HepG2 (cell line): ENCODE results near the gene SATB2. TPM values are rescaled to one million over a fixed set of nuclear protein-coding genes. Genes with fewer than 3 reads are reported as not detected.

ENCODE experiments used
- ATF2 ChIP-seq: sonication (generic); formaldehyde crosslinking; IDR thresholded peaks from 2 replicates; pipeline ENCODE4 v1.4.0; 2020; ENCODE audit warnings: missing genetic modification reagents
- CSRNP1 ChIP-seq: sonication (generic); formaldehyde crosslinking; IDR thresholded peaks from 2 replicates; pipeline ENCODE4 v1.8.1; 2023; ENCODE audit warnings: mild to moderate bottlenecking, missing genetic modification reagents
- EHMT2 ChIP-seq: fragments of 200-600 bp; sonication (generic); IDR thresholded peaks from 2 replicates; pipeline ENCODE4 v1.7.0; 2017; ENCODE audit warnings: antibody characterized with exemption, low read depth, low read length, borderline replicate concordance
- ERF ChIP-seq: IDR thresholded peaks from 2 replicates; pipeline ENCODE4 v1.6.1; 2018; ENCODE audit warnings: missing biosample characterization, missing genetic modification reagents
- MNT ChIP-seq: fragments of 450-650 bp; IDR thresholded peaks from 2 replicates; pipeline ENCODE4 v1.6.1; 2016
- MTF1 ChIP-seq: sonication (generic); formaldehyde crosslinking; IDR thresholded peaks from 2 replicates; pipeline ENCODE4 v1.5.0; 2020; ENCODE audit warnings: missing genetic modification reagents
- SMAD9 ChIP-seq: sonication (generic); formaldehyde crosslinking; IDR thresholded peaks from 2 replicates; pipeline ENCODE4 v1.5.1; 2020; ENCODE audit warnings: mild to moderate bottlenecking, missing genetic modification reagents
- SOX6 ChIP-seq, 2 experiments: fragments of 450-650 bp in 1 of 2; sonication (generic) in 1 of 2; formaldehyde crosslinking in 1 of 2; IDR thresholded peaks; 2 replicates each; pipeline versions ENCODE4 v1.4.0 to v1.6.1; 2017 to 2020; ENCODE audit warnings: antibody characterized with exemption in 1 of 2, mild to moderate bottlenecking in 1 of 2, missing genetic modification reagents in 1 of 2
- ZNF207 ChIP-seq: fragments of 450-650 bp; IDR thresholded peaks from 2 replicates; pipeline ENCODE4 v1.6.1; 2016; ENCODE audit warnings: antibody characterized with exemption, borderline replicate concordance
- ZNF354B ChIP-seq: sonication (generic); formaldehyde crosslinking; IDR thresholded peaks from 2 replicates; pipeline ENCODE4 v1.8.0; 2022; ENCODE audit warnings: mild to moderate bottlenecking, missing genetic modification reagents
- ZNF761 ChIP-seq: sonication (generic); formaldehyde crosslinking; conservative IDR thresholded peaks from 2 replicates; pipeline ENCODE4 v1.4.0; 2020; ENCODE audit warnings: mild to moderate bottlenecking, missing genetic modification reagents
- ZNF766 ChIP-seq: sonication (generic); formaldehyde crosslinking; IDR thresholded peaks from 2 replicates; pipeline ENCODE4 v1.5.0; 2020; ENCODE audit warnings: missing genetic modification reagents, borderline replicate concordance
- ZNF816 ChIP-seq: sonication (generic); formaldehyde crosslinking; IDR thresholded peaks from 2 replicates; pipeline ENCODE4 v1.8.0; 2022; ENCODE audit warnings: missing genetic modification reagents, mild to moderate bottlenecking, borderline replicate concordance
- ZZZ3 ChIP-seq: sonication (generic); formaldehyde crosslinking; IDR thresholded peaks from 2 replicates; pipeline ENCODE4 v1.4.0; 2020; ENCODE audit warnings: missing genetic modification reagents, mild to moderate bottlenecking, borderline replicate concordance
- polyA plus RNA-seq, 8 experiments: library from polyadenylated mRNA; depleted of rRNA in 3 of 8; stranded (reverse) in 7 of 8; unstranded in 1 of 8; fragments of >200 nt; fragmentation: Illumina TruSeq in 4 of 8; extraction: Trizol in 4 of 8; gene quantifications; 2 replicates each; pipeline versions ENCODE4 v1.2.1 to v1.2.3, GENCODE V29; 2011 to 2016; ENCODE audit warnings: low read depth in 4 of 8, missing spikeins in 1 of 8, mixed read lengths in 1 of 8; ENCODE audit not compliant: insufficient read depth in 1 of 8
- total RNA-seq, 5 experiments: library from RNA; depleted of rRNA; stranded (reverse); fragments of >200 nt; fragmentation: Illumina TruSeq; extraction: Trizol; gene quantifications; 2 replicates each; pipeline ENCODE4 v1.2.3, GENCODE V29; 2016; ENCODE audit warnings: low read depth in 1 of 5
- TF ChIP-seq, protein P1 (sequence below), 2 experiments: sonication (generic) in 1 of 2; formaldehyde crosslinking in 1 of 2; IDR thresholded peaks; 2 replicates each; pipeline versions ENCODE4 v1.4.0 to v1.6.1; 2018 to 2020; ENCODE audit warnings: missing genetic modification reagents in 2 of 2, borderline replicate concordance in 1 of 2, low read depth in 1 of 2, mild to moderate bottlenecking in 1 of 2, missing biosample characterization in 1 of 2
- TF ChIP-seq, protein P2 (sequence below): sonication (generic); formaldehyde crosslinking; IDR thresholded peaks from 2 replicates; pipeline ENCODE4 v1.5.0; 2020; ENCODE audit warnings: mild to moderate bottlenecking, missing genetic modification reagents

The SATB2 gene
- total and polyA plus RNA-seq, 2 of the 13 experiments (the other 11 are each of a cell fraction or from before 2014, with no cell fraction given): 2.5 to 5.5 TPM

DNA sequence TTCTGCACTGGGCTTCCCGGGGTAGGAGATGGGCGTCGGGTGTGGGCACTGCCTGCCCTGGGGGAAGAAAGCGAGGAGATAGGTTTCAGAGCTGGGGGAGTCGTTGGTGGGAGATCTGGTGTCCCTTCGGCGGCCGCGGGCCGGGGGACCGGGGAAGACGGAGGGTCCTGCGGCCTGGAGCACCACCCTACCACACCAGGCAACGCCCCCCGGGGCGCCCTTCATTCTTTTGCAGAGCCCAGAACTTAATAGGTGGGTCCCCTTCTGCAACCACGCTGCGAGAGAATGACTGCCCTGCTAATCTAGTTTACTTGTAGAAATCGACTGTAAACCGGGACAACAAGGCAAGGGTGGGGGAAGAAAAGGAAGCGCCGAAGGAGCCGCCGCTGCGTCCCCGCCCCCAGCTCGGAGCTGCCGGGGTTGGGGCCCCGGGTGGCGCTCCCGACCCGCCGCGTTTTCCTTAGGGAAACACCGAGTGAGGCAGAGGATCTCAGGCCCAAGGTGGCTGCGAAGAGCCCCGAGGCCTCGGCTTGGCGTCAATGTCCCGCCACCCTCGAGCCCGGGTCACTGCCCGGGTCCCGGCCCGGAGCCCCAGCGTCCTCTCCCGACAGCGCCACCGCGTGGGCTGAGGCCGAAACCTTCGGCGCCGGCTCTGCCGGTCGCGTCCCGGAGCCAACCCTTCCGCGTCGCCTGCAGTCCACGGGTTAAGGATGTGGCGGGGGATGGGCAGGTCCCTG lies 5.4 kb upstream of the SATB2 start (continued):
- TF ChIP-seq CSRNP1 (CRISPR knock-in tag) (peak; percentile 56; the same call in 1 of the 2 replicates), MNT (no peak), ZNF816 (no peak), SOX6 (IDR thresholded peaks at IDR 0.05) (no peak), SOX6 (CRISPR knock-in tag; IDR thresholded peaks at IDR 0.05) (peak; percentile 56), ZNF207 (no peak), SMAD9 (CRISPR knock-in tag) (0 out of 2 replicates have a peak, but pooled peaks have one; percentile 73), ERF (CRISPR knock-in tag) (peak; percentile 75), EHMT2 (no peak), ZZZ3 (no peak), ZNF354B (CRISPR knock-in tag) (no peak), MTF1 (CRISPR knock-in tag) (no peak), ZNF761 (CRISPR knock-in tag) (0 out of 2 replicates have a peak, but pooled peaks have one; percentile 63), ATF2 (CRISPR knock-in tag) (no peak), ZNF766 (CRISPR knock-in tag) (no peak)
- TF ChIP-seq, protein P1, sequence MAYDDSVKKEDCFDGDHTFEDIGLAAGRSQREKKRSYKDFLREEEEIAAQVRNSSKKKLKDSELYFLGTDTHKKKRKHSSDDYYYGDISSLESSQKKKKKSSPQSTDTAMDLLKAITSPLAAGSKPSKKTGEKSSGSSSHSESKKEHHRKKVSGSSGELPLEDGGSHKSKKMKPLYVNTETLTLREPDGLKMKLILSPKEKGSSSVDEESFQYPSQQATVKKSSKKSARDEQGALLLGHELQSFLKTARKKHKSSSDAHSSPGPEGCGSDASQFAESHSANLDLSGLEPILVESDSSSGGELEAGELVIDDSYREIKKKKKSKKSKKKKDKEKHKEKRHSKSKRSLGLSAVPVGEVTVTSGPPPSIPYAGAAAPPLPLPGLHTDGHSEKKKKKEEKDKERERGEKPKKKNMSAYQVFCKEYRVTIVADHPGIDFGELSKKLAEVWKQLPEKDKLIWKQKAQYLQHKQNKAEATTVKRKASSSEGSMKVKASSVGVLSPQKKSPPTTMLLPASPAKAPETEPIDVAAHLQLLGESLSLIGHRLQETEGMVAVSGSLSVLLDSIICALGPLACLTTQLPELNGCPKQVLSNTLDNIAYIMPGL (CRISPR knock-in tag; IDR thresholded peaks at IDR 0.05; ENCODE audit: borderline replicate concordance in 1 of 2, low read depth in 1 of 2): peak; percentile 91 to 95
- TF ChIP-seq, protein P2, sequence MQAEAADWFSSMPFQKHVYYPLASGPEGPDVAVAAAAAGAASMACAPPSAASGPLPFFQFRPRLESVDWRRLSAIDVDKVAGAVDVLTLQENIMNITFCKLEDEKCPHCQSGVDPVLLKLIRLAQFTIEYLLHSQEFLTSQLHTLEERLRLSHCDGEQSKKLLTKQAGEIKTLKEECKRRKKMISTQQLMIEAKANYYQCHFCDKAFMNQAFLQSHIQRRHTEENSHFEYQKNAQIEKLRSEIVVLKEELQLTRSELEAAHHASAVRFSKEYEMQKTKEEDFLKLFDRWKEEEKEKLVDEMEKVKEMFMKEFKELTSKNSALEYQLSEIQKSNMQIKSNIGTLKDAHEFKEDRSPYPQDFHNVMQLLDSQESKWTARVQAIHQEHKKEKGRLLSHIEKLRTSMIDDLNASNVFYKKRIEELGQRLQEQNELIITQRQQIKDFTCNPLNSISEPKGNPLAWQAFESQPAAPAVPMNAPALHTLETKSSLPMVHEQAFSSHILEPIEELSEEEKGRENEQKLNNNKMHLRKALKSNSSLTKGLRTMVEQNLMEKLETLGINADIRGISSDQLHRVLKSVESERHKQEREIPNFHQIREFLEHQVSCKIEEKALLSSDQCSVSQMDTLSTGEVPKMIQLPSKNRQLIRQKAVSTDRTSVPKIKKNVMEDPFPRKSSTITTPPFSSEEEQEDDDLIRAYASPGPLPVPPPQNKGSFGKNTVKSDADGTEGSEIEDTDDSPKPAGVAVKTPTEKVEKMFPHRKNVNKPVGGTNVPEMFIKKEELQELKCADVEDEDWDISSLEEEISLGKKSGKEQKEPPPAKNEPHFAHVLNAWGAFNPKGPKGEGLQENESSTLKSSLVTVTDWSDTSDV (CRISPR knock-in tag): no peak
